ENCODE results near the gene INAFM1.
A peak's percentile ranks its signal among the peaks of the same experiment; 100 is the strongest.
"Not testable (repeated sequence)": the region's sequence is repeated elsewhere in the genome, so short reads cannot be mapped to it uniquely, and the experiment has no call there.

INAFM1 gene

DNA sequence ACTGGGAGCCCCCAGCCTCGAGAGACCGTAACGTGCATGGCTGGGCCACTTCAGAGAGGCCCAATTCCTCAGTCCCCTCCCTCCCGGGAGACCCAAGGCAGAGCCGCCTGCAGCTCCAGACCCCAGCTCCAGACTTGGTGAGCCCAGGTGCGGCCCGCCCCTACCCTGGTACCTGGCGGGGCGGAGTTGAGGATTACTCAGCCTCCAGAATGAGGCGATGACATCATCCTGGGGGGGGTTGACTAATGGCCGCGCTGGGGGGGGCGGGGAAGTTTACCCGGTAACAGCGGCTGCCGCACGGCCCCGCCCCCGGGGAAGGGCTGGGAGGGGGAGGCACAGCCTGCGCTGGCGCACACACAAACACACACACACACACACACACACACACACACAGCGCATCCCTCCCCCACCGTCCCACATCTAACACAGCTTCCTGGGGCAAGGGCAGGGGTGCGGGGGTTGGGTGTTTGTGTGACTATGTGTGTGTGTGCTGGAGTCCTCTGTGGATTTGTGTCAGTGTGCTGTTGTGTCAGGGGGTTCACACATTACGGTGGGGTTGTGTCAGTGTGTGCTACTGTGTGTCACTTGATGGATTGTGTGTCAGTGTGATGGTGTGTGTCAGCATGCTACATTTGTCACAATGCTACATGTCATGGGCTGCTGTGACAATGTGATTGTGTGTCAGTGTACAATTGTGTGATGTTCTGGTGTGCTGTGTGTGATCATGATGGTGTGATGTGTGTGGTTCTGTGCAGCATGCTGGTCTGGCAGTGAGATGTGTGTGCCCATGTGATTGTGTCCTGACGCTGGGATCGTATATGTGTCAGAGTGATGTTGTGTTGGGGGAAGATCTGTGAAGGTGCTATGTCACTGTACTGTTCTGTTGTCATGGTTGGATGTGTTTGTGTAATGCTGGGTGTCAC lies 33.4 kb upstream of the INAFM1 start:
- peak; percentile 54 to 78 (median 74) for DNase-seq (ENCODE audit: low read depth in 2 of 3, low spot score in 1 of 3)

DNA sequence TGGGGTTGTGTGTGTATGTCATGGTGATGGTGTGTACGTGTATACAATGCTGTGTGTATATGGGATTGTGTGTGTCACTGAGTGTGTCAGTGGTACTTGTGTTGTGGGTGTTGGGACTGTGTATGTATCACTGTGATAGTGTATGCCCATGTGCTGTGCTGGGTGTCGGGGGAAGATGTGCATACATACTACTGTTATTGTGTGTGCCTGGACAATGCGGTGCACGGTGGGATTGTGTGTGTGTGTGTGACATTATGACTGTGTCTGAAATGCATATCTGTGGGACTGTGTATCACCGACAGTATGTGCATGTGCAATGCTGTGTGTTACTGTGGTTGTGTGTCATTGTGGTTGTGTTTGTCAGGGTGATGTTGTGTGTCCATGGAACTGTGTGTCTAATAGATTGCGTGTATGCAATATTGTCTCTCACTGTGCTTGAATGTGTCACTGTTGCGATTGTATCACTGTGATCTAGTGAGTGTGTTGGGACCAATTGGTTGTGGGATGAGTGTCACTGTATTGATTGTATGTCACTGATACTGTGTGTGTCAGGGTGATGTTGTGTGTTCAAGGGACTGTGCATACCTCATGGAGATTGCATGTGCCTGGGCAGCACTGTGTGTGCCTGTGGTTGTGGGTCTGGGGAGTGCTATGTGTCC lies 32.6 kb upstream of the INAFM1 start:
- no peak for DNase-seq (ENCODE audit: low read depth in 2 of 3, low spot score in 1 of 3)

DNA sequence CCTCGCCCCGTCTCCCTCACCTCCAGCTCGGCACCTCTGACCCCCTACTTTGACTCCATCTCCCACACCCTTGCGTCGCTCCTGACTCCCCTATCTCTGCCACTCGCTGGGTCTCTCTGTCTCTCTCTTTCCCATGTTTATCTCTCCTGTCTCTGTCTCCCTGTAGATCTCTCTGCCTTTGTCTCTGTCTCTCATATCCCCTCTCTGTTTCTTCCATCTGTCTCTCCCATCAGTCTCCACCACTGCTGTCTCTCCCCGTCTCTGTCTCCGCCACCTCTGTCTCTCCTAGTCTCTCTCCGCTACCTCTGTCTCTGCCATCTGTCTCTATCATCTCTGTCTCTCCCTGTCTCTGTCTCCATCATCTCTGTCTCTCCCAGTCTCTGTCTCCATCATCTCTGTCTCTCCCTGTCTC lies 31.3 kb upstream of the INAFM1 start:
- DNase-seq (ENCODE audit: low read depth in 2 of 3, low spot score in 1 of 3), result no peak

DNA sequence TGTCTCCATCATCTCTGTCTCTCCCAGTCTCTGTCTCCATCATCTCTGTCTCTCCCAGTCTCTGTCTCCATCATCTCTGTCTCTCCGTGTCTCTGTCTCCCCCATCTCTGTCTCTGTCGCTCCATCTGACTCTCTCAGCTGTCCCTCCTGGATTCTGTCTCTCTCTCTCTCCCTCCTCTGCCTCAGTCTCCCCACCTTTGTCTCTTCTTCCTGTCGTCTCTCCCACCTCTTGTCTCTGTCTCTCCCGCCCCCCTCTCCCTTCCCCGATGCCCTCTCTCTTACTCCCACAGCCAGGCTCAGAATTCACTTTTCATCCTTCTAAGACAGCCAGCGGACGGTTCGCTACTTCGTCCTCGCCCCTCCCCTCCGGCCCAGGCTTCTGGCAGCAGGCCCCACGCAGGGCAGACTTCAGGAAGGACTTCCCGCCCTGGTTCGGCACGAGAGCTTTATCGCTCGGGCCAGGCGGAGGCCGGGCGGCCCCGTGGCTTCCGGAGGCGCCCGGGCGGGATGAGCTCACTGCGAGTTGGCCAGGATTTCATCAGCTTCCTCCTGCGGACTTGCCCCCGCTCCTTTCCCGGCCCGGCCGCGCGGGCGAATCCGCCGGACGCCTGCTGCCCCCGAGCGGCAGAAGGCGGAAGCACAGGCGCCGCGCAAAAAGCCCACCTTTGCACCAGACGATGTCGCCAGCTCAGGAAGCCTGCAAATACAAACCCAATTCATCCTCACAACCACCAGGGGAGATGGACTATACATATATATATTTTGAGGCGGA lies 30.7 kb upstream of the INAFM1 start:
- peak; percentile 88 to 92 (median 92) for DNase-seq (ENCODE audit: low read depth in 2 of 3, low spot score in 1 of 3)

DNA sequence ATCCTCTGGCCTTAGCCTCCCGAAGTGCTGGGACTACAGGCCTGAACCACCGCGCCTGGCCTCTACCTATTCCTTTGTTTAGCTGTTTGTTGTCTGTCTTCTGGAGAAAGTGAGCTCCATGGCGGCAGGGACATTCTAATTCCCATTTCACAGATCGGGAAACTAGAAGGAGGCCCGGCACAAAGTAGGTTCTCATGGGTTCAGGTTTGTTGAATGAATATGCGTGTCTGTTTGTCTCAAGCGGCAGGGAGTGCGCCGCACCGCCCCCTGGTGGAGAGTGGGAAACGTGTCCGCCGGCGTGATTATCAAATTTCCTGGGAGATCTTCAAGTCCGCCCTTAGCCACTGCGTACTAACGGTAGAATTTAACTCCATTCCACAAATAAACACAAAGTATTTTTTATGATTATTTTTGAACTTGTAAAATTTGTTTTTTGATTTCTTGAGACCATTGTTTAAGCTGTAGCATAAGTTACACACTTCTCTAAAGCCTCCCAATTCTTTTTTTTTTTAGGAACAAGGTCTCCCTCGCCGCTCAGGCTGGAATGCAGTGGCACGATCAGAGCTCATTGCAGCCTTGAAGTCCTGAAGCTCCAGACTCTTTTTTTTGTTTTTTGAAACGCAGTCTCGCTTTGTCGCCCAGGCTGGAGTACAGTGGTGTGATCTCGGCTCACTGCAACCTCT lies 27.2 kb upstream of the INAFM1 start:
- DNase-seq (ENCODE audit: low read depth in 2 of 3, low spot score in 1 of 3), result peak; percentile 71 to 83 (median 77)

DNA sequence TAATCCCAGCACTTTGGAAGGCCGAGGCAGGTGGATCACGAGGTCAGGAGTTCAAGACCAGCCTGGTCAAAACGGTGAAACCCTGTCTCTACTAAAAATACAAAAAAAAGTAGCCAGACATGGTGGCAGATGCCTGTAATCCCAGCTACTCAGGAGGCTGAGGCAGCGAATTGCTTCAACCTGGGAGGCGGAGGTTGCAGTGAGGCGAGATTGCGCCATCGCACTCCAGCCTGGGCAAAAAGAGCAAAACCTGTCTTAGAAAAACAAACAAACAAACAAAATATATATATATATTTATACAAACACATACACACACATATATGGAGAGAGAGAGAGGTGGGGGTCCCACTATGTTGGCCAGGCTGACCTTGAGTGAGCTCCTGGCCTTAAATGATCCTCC lies 21.7 kb upstream of the INAFM1 start:
- DNase-seq (ENCODE audit: low read depth in 2 of 3, low spot score in 1 of 3), result not testable (repeated sequence)

DNA sequence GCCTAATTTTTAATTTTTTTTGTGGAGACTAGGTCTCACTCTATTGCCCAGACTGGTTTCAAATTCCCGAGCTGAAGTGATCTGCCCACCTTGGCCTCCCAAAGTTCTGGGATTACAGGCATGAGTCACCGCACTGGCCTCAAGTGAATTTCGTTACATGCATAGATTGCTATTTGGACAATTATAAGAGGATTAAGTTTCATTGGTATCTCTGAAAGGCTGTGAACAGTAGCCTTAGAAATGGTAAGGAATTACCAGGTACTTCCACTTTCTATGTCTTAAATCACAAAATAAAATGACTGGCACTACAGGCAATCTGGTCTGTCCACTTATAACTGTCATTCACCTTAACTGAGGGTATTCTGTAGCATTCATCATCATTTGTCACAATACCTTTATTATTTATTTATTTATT lies 21.2 kb upstream of the INAFM1 start:
- DNase-seq (ENCODE audit: low read depth in 2 of 3, low spot score in 1 of 3), result no peak

DNA sequence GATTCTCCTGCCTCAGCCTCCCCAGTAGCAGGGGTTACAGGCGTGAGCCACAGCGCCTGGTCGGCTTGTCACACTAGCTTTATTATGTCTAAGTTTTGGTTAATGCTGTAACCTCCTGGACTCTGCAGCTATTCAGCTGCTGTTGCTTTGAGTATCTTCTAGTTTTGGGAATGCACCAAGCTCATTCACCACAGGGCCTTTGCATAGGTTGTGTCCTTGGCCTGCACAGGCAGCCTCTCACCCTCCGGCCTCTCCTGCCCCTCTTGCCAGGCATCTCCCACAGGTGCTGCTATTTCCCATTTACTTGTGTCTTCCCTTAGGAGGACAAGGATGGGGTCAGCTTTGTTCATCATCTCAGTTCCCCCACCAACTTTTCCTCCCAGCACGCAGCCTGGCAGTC lies 20.7 kb upstream of the INAFM1 start:
- DNase-seq (ENCODE audit: low read depth in 2 of 3, low spot score in 1 of 3), result no peak

DNA sequence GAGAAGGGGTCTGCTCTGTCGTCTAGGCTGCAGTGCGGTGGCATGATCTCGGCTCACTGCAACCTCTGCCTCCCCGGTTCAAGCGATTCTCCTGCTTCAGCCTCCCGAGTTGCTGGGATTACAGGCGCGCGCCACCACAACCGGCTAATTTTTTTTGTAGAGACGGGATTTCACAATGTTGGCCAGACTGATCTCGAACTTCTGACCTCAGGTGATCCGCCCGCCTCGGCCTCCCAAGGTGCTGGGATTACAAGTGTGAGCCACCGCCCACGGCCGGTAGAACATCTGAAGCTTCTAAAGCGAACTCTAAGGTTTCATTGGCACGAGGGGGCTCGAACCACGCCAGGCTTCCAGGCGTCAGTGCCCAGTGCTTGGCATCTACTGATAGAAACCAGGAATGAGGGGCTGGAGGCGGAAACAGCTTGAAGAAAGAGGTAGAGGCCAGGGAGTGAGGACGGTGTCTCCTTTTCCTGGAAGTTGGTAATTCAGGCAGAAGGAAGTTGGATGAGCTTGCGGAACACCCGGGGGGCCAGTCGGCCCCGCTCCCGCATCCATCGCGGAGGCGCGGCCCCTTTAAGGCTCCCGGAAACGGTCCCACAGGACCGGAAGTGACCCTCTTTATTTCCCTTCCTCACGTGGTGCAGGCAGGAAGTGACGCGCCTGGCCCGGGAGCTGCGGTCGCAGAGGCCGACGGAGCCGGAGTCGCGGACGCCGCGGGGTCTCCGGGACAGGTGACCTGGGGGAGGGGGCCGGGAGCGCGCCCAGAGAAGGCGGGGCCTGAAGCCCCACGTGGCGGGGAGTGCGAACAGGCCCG lies 18.6 kb upstream of the INAFM1 start, which contains the start of gene CCDC9:
CCDC9 (plus strand) TSS at position 647 of the 814 bp plus-strand sequence. CDS start 1,876 bp downstream, outside the sequence.
- peak; percentile 93 to 98 (median 94) for DNase-seq (ENCODE audit: low read depth in 2 of 3, low spot score in 1 of 3)

DNA sequence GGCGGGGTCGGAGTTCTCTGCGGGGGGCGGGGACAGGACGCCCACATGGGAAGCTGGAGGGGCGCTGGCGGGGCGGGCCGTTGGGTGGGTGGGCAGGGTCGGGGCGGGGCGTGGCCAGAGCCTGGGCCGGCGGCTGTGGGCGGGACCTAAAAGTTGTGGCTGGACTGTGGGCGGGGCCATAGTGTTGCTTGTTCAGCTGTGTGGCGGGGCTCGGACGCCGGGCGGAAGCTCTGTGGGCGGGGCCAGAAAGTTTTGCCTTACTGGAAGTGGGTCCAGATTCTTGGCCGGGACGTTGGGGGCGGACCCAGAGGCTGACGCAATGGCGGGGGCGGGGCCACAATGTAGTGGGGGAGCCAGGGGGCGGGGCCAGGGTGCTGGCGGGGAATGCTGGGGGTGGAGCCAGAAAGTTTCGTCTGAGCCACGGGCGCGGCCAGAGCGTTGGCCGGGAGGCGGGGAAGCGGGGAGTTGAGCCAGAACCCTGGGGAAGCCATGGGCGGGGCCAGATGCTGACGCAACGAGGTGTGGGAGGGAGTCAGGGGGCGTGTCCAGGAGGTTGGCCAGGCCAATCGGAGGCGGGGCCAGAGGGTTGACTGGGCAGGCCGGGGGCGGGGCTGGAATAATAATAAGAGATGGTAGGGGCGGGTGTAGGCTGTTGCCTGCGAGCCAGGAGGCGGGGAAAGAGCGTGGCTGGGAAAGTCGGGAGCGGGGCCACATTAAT lies 17.8 kb upstream of the INAFM1 start:
- peak; percentile 100 for DNase-seq (ENCODE audit: low read depth in 2 of 3, low spot score in 1 of 3)

DNA sequence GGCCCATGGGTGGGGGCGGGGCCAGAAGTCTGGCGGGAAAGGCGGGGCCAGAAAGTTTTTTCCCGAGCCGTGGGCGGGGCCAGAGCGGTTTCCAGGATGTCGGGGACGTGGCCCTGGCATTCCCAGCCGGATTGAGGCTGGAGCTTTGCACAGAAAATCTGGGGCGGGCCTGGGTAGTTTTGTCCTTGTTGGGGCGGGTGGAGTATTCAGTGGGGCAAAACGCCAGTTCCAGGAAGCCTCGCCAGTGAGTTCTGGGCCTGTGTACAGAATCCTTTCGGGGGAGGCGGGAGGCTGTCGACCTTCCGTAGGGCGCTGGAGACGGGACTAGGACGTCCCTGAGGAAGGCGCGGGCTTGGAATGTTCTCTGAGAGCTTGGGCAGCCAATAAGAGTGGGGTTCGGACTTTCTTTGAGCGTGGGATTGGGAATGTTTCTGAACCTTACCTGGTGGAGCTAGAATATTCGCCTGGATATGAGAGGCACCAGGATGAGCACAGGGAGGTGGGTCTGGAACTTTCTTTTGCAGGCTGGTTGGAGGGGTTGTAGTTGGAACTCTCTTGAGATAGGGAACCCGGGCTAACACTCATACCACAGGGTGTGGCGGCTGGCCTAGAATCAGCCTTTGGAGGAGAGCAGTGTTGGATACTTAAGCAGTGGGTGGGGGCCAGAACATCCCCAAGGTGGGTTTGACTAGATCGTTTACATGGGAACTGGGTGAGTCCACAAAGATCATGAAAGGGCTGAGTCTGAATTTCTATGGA lies 17.1 kb upstream of the INAFM1 start:
- peak in 1 of 3 donors; percentile 26 for DNase-seq (ENCODE audit: low read depth in 2 of 3, low spot score in 1 of 3)

DNA sequence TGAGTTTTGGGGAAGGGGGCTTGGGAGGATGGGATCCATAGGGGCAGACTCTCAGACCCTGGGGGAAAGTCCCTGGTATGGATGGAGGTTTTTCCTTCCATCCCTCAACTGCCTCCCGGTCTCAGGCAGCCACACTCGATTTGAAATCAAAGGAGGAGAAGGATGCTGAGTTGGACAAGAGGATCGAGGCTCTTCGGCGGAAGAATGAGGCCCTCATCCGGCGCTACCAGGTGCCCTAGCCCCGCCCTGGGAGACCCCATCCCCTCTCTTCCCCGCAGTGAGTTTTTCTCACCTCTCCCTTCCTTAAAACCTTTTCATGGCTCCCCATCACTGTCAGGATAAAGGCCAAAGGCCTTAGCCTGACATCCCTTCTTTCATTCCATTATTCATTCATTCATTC lies 16.3 kb upstream of the INAFM1 start:
- no peak for DNase-seq (ENCODE audit: low read depth in 2 of 3, low spot score in 1 of 3)

DNA sequence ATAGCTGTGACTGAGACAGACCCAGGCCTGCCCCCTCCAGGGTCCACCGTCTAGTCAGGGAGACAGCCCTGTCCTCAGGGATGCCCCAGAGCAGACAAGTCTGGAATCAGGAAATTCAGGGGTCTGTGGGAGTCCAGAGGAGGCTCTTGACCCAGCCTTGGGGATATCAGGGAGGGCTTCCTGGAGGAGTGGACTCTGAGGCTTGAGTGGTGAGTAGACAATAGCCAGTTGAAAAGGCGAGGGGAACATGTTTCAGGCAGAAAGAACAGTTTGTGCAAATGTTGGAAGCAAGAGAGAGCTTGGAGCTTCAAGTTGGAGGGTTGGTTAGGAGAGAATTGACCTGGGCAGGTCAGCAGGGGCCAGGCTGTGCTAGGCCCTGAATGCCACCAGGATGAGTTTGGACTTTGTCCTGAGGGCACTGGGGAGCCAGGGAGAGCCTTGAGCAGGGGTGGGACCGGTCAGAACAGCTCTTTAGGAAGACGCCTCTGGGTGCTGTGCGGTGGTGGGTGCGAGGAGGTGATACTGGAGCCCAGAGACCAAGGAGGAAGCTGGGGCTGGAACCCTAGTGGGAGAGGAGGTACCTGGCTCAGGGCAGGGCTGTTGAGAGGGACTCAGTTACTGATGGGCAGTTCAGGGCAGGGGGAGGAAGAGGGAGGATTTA lies 15.7 kb upstream of the INAFM1 start:
- DNase-seq (ENCODE audit: low read depth in 2 of 3, low spot score in 1 of 3), result no peak

DNA sequence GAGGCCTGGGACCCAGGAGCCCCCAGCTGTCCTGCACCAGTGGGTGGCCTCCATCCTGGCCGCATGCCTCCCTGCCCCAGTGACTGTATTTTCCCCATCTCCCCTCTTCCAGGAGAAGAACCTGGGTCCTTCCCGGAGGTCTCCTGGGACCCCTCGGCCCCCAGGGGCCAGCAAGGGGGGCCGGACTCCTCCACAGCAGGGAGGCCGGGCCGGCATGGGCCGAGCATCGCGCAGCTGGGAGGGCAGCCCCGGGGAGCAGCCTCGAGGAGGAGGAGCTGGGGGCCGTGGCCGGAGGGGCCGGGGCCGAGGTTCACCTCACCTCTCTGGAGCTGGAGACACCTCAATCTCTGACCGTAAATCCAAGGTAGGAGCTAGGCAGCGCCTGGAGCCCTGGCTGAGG lies 14.2 kb upstream of the INAFM1 start:
- DNase-seq (ENCODE audit: low read depth in 2 of 3, low spot score in 1 of 3), result no peak

DNA sequence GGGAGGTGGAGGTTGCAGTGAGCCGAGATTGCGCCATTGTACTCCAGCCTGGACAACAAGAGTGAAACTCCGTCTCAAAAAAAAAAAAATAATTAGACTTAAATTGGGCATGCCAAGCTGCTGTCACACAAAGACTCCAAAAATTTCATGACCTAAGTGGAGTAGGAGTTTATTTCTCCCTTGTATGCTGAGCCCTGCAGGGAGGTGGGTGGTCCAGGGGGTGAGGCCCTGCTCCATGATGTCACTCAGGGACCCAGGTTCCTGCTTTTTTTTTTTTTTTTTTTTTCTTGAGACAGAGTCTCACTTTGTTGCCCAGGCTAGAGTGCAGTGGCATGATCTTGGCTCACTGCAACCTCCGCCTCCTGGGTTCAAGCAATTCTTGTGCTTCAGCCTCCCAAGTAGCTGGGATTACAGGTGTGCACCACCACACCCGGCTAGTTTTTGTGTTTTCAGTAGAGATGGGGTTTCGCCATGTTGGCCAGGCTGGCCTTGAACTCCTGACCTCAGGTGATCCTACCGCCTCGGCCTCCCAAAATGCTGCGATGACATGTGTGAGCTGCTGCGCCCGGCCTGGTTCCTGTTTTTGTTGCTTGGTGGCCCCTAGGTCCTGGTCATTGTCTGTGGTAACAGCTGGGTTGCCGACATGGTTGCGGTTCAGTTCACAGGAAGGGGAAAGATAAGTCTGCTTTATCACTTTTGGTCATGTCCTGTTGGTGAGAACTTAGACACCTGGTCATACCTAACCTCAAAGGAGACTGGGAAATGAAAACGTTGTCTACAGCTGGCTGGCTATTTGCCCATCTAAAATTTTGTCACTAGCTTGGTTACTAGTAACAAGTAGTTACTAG lies 12.5 kb upstream of the INAFM1 start:
- not testable (repeated sequence) for DNase-seq (ENCODE audit: low read depth in 2 of 3, low spot score in 1 of 3)

DNA sequence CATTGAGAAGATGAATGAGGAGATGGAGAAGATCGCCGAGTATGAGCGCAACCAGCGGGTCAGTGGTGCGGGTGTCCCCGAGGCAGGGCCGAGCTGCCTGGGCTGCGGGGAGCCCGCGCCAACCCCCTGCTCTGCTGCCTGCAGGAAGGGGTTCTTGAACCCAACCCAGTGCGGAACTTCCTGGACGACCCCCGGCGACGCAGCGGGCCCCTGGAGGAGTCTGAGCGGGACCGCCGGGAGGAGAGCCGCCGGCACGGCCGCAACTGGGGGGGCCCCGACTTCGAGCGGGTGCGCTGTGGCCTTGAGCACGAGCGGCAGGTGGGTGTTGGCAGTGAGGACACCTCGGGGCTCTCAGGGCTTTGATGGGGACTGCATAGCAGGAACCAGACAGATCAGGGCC lies 10.1 kb upstream of the INAFM1 start:
- no peak for DNase-seq (ENCODE audit: low read depth in 2 of 3, low spot score in 1 of 3)

DNA sequence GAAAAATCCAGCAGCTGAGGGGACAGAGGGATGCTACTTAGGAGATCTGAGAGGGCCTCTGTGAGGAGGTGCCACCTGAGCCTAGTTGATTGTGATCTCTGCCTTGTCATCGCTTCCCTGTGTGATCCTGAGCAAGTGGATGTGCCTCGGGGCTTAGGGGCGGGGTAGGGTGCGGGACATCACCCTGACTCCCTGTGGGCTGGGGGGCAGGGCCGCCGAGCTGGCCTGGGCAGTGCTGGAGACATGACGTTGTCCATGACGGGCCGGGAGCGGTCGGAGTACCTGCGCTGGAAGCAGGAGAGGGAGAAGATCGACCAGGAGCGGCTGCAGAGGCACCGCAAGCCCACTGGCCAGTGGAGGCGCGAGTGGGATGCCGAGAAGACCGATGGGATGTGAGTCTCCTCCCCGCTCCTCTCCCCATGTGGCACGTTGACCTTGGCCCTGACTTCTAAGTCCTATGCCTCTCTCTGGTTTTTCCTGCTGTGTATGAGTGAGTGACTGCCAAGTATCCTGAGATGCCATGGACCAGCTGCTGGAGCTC lies 8.2 kb upstream of the INAFM1 start:
- no peak for DNase-seq (ENCODE audit: low read depth in 2 of 3, low spot score in 1 of 3)
